GM12878 (cell line): ENCODE results near the gene DIAPH2. TPM values are rescaled to one million over a fixed set of nuclear protein-coding genes. Genes with fewer than 3 reads are reported as not detected.

Experiments
- BCL11A ChIP-seq: IDR thresholded peaks from 2 replicates; pipeline ENCODE4 v1.6.1; 2011; ENCODE audit warnings: low read depth, low read length
- BRCA1 ChIP-seq: IDR thresholded peaks from 2 replicates; pipeline ENCODE4 v1.6.1; 2011; ENCODE audit warnings: low read depth, low read length, improper control_type of control experiment
- NFIC ChIP-seq: IDR thresholded peaks from 2 replicates; pipeline ENCODE4 v1.6.1; 2012; ENCODE audit warnings: low read depth, mild to moderate bottlenecking, inconsistent platforms, low read length, moderate library complexity
- RAD21 ChIP-seq: IDR thresholded peaks from 2 replicates; pipeline ENCODE4 v1.6.1; 2011; ENCODE audit warnings: mild to moderate bottlenecking, low read depth, low read length, moderate library complexity; ENCODE audit not compliant: insufficient read depth
- RELA ChIP-seq: fragments of 450-650 bp; IDR thresholded peaks from 2 replicates; pipeline ENCODE4 v1.8.0; 2014; ENCODE audit warnings: borderline replicate concordance; ENCODE audit not compliant: partially characterized antibody
- TCF7 ChIP-seq: IDR thresholded peaks from 2 replicates; pipeline ENCODE4 v1.6.1; 2014; ENCODE audit warnings: antibody characterized with exemption, borderline replicate concordance
- ZNF24 ChIP-seq: fragments of 450-650 bp; IDR thresholded peaks from 2 replicates; pipeline ENCODE4 v1.6.1; 2017; ENCODE audit warnings: antibody characterized with exemption, mild to moderate bottlenecking
- polyA plus RNA-seq, 11 experiments: library from polyadenylated mRNA; depleted of rRNA in 4 of 11; unstranded in 6 of 11; stranded (reverse) in 5 of 11; fragments of >200 nt; fragmentation: Nextera tagmentation in 4 of 11; fragmentation: Illumina TruSeq in 1 of 11; extraction: Ambion mirVana in 4 of 11; extraction: Trizol in 1 of 11; gene quantifications; 1 replicate in 1 of 11; 2 replicates in 10 of 11; pipeline versions ENCODE4 v1.2.1 to v1.2.3, GENCODE V29; 2011 to 2016; ENCODE audit warnings: inconsistent platforms in 2 of 11, missing spikeins in 2 of 11, low read depth in 1 of 11
- total RNA-seq, 4 experiments: library from RNA; depleted of rRNA in 3 of 4; stranded (reverse); fragments of >200 nt in 3 of 4; fragmentation: Illumina TruSeq in 1 of 4; extraction: Trizol in 1 of 4; gene quantifications; 2 replicates each; pipeline versions ENCODE4 v1.2.1 to v1.2.3, GENCODE V29; 2013 to 2021
- TF ChIP-seq, protein P1 (sequence below): fragments of 450-650 bp; IDR thresholded peaks from 2 replicates; pipeline ENCODE4 v1.6.1; 2017; ENCODE audit warnings: antibody characterized with exemption, mild to moderate bottlenecking, moderate library complexity
- TF ChIP-seq, protein P2 (sequence below): IDR thresholded peaks from 2 replicates; pipeline ENCODE4 v1.6.1; 2011; ENCODE audit warnings: mild to moderate bottlenecking, low read depth, low read length, moderate library complexity; ENCODE audit not compliant: insufficient replicate concordance
- TF ChIP-seq, protein P3 (sequence below): IDR thresholded peaks from 2 replicates; pipeline ENCODE4 v1.6.1; 2012; ENCODE audit warnings: low read length, inconsistent platforms

DIAPH2 gene
- total and polyA plus RNA-seq, 10 of the 15 experiments (the other 5 are each of a cell fraction or from before 2014, with no cell fraction given), result 2.2 to 16.6 (median 8.8) TPM

DNA sequence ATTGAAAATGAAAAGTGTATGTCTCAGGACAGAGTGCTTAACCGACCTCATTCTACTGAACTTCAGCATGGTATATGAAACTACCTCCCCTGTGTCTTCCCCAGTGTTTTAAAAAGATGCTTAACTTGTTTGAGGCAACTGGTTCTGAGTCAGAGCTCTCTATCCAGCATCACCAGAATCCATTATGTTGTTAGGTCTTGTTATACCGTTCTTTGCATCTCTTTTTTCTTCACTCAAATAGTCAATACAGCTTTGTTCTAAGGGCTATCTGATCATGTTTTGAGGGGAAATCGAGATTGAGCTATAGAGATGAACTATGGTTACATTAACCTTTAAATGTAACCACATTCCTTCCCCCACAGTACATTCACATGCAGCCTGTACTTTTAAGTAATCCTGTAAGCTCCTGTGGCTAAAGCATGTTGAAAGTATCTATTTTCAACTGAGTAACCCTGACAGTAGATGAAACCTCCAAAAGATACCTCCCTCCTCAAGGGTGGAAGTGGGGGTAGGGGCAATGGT, 713.4 kb downstream of the DIAPH2 start (continued):
- TF ChIP-seq, protein P1, sequence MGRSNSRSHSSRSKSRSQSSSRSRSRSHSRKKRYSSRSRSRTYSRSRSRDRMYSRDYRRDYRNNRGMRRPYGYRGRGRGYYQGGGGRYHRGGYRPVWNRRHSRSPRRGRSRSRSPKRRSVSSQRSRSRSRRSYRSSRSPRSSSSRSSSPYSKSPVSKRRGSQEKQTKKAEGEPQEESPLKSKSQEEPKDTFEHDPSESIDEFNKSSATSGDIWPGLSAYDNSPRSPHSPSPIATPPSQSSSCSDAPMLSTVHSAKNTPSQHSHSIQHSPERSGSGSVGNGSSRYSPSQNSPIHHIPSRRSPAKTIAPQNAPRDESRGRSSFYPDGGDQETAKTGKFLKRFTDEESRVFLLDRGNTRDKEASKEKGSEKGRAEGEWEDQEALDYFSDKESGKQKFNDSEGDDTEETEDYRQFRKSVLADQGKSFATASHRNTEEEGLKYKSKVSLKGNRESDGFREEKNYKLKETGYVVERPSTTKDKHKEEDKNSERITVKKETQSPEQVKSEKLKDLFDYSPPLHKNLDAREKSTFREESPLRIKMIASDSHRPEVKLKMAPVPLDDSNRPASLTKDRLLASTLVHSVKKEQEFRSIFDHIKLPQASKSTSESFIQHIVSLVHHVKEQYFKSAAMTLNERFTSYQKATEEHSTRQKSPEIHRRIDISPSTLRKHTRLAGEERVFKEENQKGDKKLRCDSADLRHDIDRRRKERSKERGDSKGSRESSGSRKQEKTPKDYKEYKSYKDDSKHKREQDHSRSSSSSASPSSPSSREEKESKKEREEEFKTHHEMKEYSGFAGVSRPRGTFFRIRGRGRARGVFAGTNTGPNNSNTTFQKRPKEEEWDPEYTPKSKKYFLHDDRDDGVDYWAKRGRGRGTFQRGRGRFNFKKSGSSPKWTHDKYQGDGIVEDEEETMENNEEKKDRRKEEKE, result no peak
- TF ChIP-seq RELA (no peak), NFIC (peak; percentile 51; the same call in 1 of the 2 replicates), BRCA1 (no peak), ZNF24 (no peak), BCL11A (no peak), TCF7 (no peak), RAD21 (no peak)
- TF ChIP-seq, protein P2, sequence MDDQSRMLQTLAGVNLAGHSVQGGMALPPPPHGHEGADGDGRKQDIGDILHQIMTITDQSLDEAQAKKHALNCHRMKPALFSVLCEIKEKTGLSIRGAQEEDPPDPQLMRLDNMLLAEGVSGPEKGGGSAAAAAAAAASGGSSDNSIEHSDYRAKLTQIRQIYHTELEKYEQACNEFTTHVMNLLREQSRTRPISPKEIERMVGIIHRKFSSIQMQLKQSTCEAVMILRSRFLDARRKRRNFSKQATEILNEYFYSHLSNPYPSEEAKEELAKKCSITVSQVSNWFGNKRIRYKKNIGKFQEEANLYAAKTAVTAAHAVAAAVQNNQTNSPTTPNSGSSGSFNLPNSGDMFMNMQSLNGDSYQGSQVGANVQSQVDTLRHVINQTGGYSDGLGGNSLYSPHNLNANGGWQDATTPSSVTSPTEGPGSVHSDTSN, result no peak
- TF ChIP-seq, protein P3, sequence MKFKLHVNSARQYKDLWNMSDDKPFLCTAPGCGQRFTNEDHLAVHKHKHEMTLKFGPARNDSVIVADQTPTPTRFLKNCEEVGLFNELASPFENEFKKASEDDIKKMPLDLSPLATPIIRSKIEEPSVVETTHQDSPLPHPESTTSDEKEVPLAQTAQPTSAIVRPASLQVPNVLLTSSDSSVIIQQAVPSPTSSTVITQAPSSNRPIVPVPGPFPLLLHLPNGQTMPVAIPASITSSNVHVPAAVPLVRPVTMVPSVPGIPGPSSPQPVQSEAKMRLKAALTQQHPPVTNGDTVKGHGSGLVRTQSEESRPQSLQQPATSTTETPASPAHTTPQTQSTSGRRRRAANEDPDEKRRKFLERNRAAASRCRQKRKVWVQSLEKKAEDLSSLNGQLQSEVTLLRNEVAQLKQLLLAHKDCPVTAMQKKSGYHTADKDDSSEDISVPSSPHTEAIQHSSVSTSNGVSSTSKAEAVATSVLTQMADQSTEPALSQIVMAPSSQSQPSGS, result peak; percentile 31; the same call in 1 of the 2 replicates
